GM12891 (cell line): ENCODE results near the gene MGAT5.

Source experiments
- POLR2A ChIP-seq: IDR thresholded peaks from 2 replicates; pipeline ENCODE4 v1.6.1; 2011; ENCODE audit warnings: low read depth, low read length, control low read depth
- POLR2AphosphoS5 ChIP-seq: IDR thresholded peaks from 2 replicates; pipeline ENCODE4 v1.6.1; 2011; ENCODE audit warnings: low read depth, low read length, control low read depth

DNA sequence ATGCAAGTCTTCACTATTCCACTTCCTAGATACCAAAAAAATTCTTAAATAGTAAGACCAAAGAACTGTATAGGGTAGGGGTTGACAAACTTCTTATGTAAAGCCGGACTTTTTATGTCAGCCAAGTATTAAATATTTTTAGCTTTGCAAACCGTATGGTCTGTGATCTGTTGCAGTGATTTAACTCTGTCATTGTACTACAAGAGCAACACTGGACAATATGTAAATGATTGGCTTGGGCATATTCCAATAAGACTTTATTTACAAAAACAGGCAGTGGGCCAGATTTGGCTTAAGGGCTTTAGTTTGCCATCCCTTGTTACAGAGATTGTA is 48.0 kb downstream of the MGAT5 start:
- no peak for TF ChIP-seq POLR2AphosphoS5
- no peak for TF ChIP-seq POLR2A
